Measurements from ENCODE around the gene ZFHX3. TPM values are rescaled to one million over a fixed set of nuclear protein-coding genes. Genes with fewer than 3 reads are reported as not detected.

The ZFHX3 gene
- total and polyA plus RNA-seq, 9 of the 15 experiments (the other 6 are each of a cell fraction or from before 2014, with no cell fraction given): 0.01 to 0.23 (median 0.06) TPM; not detected in 4

DNA sequence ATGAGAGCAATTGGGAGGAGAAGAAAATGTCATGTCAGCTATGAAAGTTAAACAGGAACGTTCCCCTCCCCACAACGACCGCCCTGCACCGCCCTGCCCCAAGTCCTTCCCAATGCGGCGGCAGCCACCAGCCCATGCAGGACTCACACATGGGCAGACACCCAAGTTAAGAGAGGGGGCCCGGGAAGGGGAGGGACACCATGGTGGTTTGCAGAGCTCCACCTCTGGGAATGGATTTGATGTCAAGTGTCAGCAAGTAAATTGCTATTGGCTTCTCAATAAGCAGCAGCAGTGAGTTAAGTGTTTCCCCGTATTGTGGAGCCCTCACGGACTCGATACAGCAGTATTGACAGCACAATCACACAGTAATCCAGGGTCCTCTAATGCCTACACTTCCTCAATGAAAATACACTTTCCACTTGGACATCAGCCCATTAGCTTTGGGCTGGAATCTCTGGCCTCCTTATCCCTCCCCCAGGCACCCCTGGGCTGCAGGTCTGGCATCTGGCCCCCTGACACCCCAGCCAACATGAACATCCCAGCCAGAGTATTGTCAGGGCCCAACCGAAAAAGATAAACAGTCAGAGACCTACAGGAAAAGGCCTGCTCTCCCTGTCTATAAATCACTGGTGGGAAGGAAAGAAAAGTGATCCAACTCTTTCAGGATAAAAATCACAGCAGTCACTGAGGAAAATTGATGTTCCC, 22.6 kb downstream of the ZFHX3 start:
- no peak for DNase-seq (ENCODE audit: extremely low read depth in 1 of 4, low spot score in 3 of 4)
- H3K4me2 ChIP-seq (ENCODE audit: insufficient read depth, low read length): no peak overlapping the region
- 0 out of 2 replicates have a peak, but pooled peaks cover 8% of the 10 kb centered on the region for H4K20me1 ChIP-seq (replicated peaks; ENCODE audit: control insufficient read depth, insufficient read depth, low read length)
- ChIA-PET POLR2A (interaction anchor here (1.1 kb wide), 1 partner anchor 13 kb away, joined by 3 read pairs; no protein-coding TSS in a partner anchor), CTCF (ENCODE audit: low intra/inter-chr PET ratio) (no interaction called here)
- no peak for ATAC-seq
- H3K9ac ChIP-seq (ENCODE audit: insufficient read depth in 1 of 2, low read depth in 2 of 2, low read length in 2 of 2): no peak overlapping the region
- H2AFZ ChIP-seq (ENCODE audit: low read depth, low read length): no peak overlapping the region
- no peak overlapping the region for H3K4me3 ChIP-seq
- no peaks in the 10 kb centered on the region for H3K9me3 ChIP-seq (replicated peaks; ENCODE audit: control insufficient read depth, insufficient read depth, low read depth, low read length)
- FAIRE-seq: no peak
- H3K27me3 ChIP-seq (ENCODE audit: control insufficient read depth in 2 of 2, insufficient read depth in 2 of 2, low read length in 2 of 2): peaks cover 3 to 61% of the 10 kb centered on the region in 2 experiments
- H3K9me1 ChIP-seq (ENCODE audit: control insufficient read depth, insufficient read depth, low read length): no peaks in the 10 kb centered on the region
- TF ChIP-seq SRSF9 (IDR thresholded peaks at IDR 0.05; ENCODE audit: borderline replicate concordance, low read depth, low read length) (no peak), HDAC1 (IDR thresholded peaks at IDR 0.05) (no peak), CC2D1A (IDR thresholded peaks at IDR 0.05) (no peak), HNRNPH1 (optimal IDR thresholded peaks at IDR 0.05; ENCODE audit: low read depth, low read length) (no peak), SMARCB1 (IDR thresholded peaks at IDR 0.05; ENCODE audit: insufficient read length, low read depth) (no peak), PKNOX1 (IDR thresholded peaks at IDR 0.05) (no peak), GATAD2B (IDR thresholded peaks at IDR 0.05; ENCODE audit: borderline replicate concordance) (no peak), TEAD1 (CRISPR knock-in tag; IDR thresholded peaks at IDR 0.05) (no peak), CBFB (CRISPR knock-in tag; IDR thresholded peaks at IDR 0.05) (no peak), NR2C2 (CRISPR knock-in tag; IDR thresholded peaks at IDR 0.05) (no peak), NR2C2 (tag; IDR thresholded peaks at IDR 0.05) (no peak), CBX2 (IDR thresholded peaks at IDR 0.05; ENCODE audit: insufficient read depth, low read length, poor library complexity, severe bottlenecking) (no peak), SNIP1 (IDR thresholded peaks at IDR 0.05; ENCODE audit: low read depth) (no peak), TRIM28 (IDR thresholded peaks at IDR 0.05) (no peak), TARDBP (IDR thresholded peaks at IDR 0.05) (no peak), RCOR1 (IDR thresholded peaks at IDR 0.05; ENCODE audit: borderline replicate concordance in 1 of 2, low read depth in 2 of 2, low read length in 2 of 2) (no peak), NFE2 (IDR thresholded peaks at IDR 0.05; ENCODE audit: low read depth) (no peak)
- TF ChIP-seq, protein P1, sequence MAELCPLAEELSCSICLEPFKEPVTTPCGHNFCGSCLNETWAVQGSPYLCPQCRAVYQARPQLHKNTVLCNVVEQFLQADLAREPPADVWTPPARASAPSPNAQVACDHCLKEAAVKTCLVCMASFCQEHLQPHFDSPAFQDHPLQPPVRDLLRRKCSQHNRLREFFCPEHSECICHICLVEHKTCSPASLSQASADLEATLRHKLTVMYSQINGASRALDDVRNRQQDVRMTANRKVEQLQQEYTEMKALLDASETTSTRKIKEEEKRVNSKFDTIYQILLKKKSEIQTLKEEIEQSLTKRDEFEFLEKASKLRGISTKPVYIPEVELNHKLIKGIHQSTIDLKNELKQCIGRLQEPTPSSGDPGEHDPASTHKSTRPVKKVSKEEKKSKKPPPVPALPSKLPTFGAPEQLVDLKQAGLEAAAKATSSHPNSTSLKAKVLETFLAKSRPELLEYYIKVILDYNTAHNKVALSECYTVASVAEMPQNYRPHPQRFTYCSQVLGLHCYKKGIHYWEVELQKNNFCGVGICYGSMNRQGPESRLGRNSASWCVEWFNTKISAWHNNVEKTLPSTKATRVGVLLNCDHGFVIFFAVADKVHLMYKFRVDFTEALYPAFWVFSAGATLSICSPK (IDR thresholded peaks at IDR 0.05; ENCODE audit: borderline replicate concordance): no peak
- TF ChIP-seq, protein P2, sequence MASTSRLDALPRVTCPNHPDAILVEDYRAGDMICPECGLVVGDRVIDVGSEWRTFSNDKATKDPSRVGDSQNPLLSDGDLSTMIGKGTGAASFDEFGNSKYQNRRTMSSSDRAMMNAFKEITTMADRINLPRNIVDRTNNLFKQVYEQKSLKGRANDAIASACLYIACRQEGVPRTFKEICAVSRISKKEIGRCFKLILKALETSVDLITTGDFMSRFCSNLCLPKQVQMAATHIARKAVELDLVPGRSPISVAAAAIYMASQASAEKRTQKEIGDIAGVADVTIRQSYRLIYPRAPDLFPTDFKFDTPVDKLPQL (IDR thresholded peaks at IDR 0.05; ENCODE audit: extremely low read depth, insufficient read length): no peak
- H3K27ac ChIP-seq (ENCODE audit: extremely low read depth, low read depth, low read length): no peak overlapping the region
- no peaks in the 10 kb centered on the region for H3K79me2 ChIP-seq (ENCODE audit: control insufficient read depth, insufficient read depth, low read length)
- BruUV-seq (replicated peaks): no TSS peak
- no peaks in the 10 kb centered on the region for H3K36me3 ChIP-seq (ENCODE audit: control insufficient read depth, insufficient read depth, low read length)
- H3K4me1 ChIP-seq (replicated peaks in 1 of 2; ENCODE audit: control insufficient read depth in 2 of 2, insufficient read depth in 2 of 2, low read length in 2 of 2): no peaks in the 10 kb centered on the region
- WGBS (ENCODE audit: insufficient coverage, low coverage, missing lambda C conversion rate): under 1% methylated on average over 11 of the region's 11 CpGs
- in situ Hi-C loops (cut with MboI): no loop called here
- intact Hi-C loops (cut with micrococcal nuclease): no loop called here

All from K562 (cell line).